DMS53 (cell line): Measurements from ENCODE around the gene RASSF8.

Experiments used
- DNase-seq: peaks from one replicate; lab custom pipeline; 2025; lab: John Stamatoyannopoulos, UW

Gene RASSF8, protein sequence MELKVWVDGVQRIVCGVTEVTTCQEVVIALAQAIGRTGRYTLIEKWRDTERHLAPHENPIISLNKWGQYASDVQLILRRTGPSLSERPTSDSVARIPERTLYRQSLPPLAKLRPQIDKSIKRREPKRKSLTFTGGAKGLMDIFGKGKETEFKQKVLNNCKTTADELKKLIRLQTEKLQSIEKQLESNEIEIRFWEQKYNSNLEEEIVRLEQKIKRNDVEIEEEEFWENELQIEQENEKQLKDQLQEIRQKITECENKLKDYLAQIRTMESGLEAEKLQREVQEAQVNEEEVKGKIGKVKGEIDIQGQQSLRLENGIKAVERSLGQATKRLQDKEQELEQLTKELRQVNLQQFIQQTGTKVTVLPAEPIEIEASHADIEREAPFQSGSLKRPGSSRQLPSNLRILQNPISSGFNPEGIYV

GRCh38 chr12:25958428-25959070 lies at the start of gene RASSF8:
TSS of gene RASSF8 (plus strand) at chr12:25958682. CDS start at chr12:26055344, 96,662 bp downstream.
- peak; percentile 100 for DNase-seq

DNA sequence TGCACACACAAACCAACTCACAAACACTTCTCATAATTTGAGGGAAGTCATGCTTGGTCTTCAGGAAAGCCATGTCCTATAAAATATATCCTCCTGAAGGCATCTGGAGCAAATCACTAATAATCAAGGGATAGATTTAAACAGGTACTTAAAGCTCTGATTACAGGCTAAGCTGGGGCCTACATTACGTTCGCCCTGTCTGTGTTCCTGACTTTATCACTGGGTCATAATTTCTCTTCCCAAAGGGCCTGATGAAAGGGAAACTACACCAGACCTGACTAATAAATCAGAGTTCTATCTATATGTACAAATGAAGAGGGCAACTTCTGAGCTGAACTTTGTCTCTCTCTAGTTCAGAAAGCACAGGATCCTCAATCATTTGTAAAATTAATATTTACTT lies 43.9 kb upstream of the RASSF8 start:
- DNase-seq: no peak

GRCh38 chr12:25924491-25925001 lies 33.9 kb upstream of the RASSF8 start:
- DNase-seq: peak; percentile 75

- DNase-seq: no peak
Measured at GRCh38 chr12:25925064-25925463, 33.4 kb upstream of the RASSF8 start.

GRCh38 chr12:25926536-25926935 lies 31.9 kb upstream of the RASSF8 start:
- no peak for DNase-seq

- DNase-seq: no peak
Measured at GRCh38 chr12:25929142-25929541, 29.3 kb upstream of the RASSF8 start.

DNA sequence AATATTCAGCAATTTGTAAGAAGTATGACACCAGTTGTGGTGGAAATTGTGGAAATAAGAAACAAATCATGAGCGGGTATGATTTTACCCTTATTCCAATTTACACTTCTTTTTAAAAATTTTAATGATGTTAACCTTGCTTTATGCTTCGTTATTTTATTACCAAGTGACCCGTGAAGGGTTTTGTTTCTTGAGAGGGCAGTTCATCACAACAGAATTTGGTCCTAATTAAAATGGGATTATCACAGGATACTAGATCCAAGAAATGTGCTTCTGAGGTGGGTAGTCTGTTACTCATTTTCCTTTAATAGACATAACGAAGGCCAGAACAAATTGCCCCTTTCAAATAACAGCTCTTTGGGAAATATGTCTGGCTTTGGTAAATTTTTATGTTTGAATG lies 25.5 kb upstream of the RASSF8 start:
- DNase-seq: no peak

- DNase-seq: no peak
Measured at GRCh38 chr12:25934456-25934855, 24.0 kb upstream of the RASSF8 start.

DNA sequence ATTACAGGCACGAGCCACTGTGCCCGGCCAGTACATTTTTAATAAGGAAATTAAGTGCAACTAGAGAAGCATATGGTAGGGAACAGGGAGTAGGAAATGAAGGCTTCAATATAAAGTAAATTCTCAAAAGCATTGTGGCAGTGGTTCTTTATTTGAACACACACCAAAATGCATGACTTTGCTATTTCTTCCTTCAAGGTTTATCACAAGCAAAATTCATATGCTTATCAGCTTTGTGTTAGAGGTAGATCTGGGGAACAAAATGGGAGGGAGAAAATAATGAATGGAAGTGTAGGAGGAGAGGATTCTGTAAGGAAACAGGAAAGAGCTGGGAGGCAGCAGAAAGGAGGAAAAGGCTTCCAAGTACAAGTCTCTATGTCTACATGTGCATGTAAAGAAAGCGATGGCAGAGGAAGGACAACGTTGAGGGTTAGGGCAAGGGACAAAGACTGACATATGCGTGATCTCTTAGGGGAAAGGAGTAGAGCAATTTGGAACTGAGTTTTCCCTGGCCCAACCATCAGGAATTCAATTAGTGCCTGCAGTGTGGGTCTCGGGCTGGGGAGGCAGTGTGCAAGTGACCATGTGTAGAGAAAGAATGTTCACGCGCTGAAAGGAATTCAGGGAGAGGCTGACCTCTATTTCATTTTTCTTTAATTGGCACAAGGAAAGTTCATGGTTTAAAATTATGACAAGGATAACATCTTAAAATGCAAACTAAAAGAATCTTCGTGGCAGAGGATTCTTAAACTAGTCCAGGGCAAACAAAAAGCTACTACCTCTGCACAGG lies 22.9 kb upstream of the RASSF8 start:
- DNase-seq: no peak

GRCh38 chr12:25937096-25937495 lies 21.4 kb upstream of the RASSF8 start:
- no peak for DNase-seq

DNA sequence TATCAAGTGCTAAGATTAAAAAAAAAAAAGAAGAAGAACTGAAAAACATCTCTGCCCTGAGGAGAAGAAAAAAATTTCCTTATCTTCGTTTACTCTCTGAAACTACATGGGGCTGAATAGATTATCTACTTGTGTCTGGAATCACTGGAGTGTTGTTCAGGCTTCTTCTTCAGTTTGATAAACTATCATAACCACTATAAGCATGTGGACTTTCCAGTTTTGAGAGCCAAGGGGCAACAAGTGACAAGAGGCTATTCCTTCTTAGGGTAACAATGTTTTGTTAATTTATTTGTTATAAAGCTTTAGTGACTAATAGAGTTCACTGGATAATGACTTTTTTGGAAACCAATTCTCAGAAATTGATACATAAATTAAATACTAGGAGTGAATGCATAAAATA lies 19.9 kb upstream of the RASSF8 start:
- no peak for DNase-seq

DNA sequence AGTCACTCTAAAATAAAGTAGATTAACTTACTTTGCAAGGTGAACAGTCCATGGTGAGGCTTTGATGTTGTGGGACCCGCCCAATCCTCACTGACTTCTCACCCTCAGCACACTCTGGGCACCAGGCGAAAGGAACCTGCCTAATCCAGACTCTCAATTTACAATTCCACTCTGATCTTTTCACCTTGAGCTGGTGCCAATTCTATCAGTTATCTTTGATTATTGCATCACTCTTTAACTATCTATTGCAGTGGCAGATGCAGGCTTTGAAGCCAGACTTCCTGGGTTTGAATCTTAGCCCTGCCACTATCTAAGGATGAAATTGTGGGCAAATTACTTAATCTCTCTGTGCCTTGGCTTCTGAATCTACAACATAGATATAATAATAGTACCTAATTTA lies 18.9 kb upstream of the RASSF8 start:
- DNase-seq: no peak

DNA sequence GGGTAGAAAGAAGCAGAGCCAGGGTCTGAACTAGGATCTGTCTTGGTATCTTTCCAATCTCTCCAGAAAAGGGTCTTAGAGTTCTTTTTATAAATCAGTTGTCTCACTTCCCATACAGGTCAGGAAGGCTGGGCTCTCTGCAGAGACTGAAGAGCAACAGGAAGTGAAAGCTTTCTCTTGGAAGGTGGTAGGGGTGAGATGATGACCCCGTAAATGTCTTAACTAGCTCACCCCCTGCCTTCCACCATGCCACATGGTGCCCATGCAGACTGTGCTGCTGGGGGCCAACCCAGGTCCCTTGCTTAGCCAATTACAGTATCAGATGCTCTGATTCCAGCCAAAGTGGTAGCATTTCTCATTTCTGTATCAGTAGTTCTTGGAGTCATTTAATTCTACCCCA lies 17.6 kb upstream of the RASSF8 start:
- DNase-seq: no peak

- DNase-seq: no peak
Measured at GRCh38 chr12:25942709-25943108, 15.8 kb upstream of the RASSF8 start.

- no peak for DNase-seq
Measured at GRCh38 chr12:25943940-25944339, 14.5 kb upstream of the RASSF8 start.

DNA sequence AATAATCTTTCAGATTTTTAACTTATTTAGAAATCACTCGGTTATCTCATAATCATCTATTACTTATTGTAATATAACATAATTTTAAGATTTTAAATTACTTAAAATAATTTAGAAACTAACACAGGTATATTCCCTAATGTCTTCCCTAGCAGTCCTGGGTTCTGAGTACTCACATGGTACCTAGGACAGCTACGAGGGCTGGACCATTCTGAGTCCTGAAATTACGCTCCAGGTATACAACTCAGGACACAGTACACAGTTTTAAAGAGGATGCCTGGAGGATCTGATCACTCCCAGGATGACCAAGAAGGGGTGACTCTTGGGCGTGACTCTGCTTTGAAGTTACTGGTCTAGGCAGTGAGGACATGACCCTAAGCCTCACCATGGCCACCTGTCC lies 9.1 kb upstream of the RASSF8 start:
- DNase-seq: no peak

- no peak for DNase-seq
Measured at GRCh38 chr12:25950329-25951115, 8.0 kb upstream of the RASSF8 start.

- DNase-seq: peak; percentile 99
Measured at GRCh38 chr12:25957793-25958427, 572 bp upstream of the RASSF8 start.

DNA sequence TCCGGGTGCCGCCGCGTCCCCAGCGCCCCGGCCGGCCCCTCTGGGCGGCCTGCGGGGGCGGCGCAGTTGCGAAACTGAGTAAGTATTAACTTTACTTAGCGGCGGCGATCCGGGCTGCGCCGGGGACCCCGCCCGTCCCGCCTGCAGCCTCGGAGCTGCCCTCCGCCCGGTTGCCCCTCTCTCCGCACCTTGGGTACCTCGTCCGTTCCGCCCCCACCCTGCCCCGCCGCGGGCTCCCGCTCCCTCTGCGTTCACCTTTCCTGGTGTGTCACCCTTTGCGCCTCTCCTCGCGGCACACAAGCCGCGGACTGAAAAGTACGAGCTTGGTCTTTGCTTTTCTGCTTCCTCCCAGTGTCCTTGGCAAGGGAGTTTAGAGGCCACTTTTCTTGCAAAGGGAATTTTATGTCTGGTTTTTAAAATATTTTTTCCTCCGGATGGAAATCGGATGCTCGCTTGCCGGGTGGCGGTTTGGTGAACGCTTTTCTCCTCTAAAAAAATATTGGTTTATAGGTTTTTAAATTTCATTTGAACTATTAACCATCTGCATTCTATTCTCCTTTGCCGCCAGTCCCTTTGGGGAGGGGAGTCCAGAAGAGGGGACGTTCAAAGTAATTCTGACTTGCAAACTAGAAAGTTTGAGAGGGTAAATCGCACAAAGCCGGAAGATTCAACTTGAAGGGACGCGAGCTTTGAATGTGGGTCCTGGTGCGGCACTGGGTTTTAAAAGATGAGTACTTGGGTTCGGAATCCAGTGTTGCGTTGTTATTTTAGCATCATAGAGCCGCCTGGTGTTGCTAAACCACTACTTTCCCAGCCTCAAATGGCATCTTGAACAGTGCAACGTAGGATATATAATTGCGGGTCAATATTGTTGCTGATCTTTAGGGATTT lies 834 bp downstream of the RASSF8 start:
- peak; percentile 97 for DNase-seq

- peak; percentile 77 for DNase-seq
Measured at GRCh38 chr12:25960143-25960542, 1.7 kb downstream of the RASSF8 start.
